ENCODE measurements around the gene ZNF473. TPM values are rescaled to one million over a fixed set of nuclear protein-coding genes. Genes with fewer than 3 reads are reported as not detected.

Gene ZNF473
- total and polyA plus RNA-seq, 2 of the 13 experiments (the other 11 are each of a cell fraction or from before 2014, with no cell fraction given) = 5.8 to 11.9 TPM

DNA sequence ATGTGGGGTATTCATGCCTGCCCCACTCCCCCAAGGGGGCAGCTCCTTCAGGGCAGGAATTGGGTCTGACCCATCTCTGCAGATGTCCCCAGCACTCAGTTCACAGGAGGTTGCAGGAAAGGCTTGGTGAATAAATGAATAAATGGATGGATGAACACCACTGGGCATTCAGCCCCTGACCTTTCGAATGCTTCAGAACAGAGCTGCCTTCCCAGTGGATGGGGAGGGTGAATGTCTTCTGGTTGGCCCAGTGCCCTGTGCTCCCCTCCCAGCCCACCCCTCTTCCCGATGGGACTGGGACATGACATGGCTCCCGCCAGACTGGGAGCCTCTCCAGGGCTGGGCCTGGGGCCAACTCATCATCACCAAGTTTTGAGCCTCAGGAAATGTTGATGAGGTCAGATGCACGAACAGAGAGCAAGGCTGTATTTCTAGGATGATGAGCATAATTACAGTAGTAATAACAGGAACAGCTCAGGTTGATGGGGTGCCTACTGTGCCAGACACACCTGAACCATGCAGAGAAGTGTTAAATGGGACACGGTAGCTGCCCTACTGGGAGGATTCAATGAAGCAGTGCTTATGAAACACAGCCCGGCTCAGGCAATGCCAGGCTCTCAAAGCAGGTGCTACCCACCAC lies 26.3 kb upstream of the ZNF473 start:
- Histone ChIP-seq H3K27me3 (ENCODE audit: control insufficient read depth in 1 of 2, insufficient read depth in 2 of 2, low read length in 2 of 2) (no peaks in the 10 kb centered on the region), H3K9me3 (ENCODE audit: low read length) (no peaks in the 10 kb centered on the region), H3K36me3 (replicated peaks in 1 of 2; ENCODE audit: control insufficient read depth in 1 of 2, insufficient read depth in 2 of 2, low read length in 2 of 2) (peaks cover 29 to 67% of the 10 kb centered on the region in 2 experiments; a peak in 4 of 5 replicates), H4K20me1 (ENCODE audit: insufficient read depth, low read length) (no peaks in the 10 kb centered on the region), H3K27ac (ENCODE audit: extremely low read length, insufficient read depth, low read length) (no peak overlapping the region), H2AFZ (ENCODE audit: low read length) (no peak overlapping the region), H3K79me2 (ENCODE audit: insufficient read depth, low read length) (no peaks in the 10 kb centered on the region), H3K9ac (ENCODE audit: insufficient read depth, low read depth, low read length) (no peak overlapping the region), H3K4me2 (ENCODE audit: low read depth, low read length) (no peak overlapping the region), H3K4me1 (ENCODE audit: insufficient read depth, low read length) (no peaks in the 10 kb centered on the region), H3K4me3 (replicated peaks in 1 of 3; ENCODE audit: insufficient read depth in 1 of 3, low read depth in 2 of 3, low read length in 3 of 3) (no peak overlapping the region)
- ATAC-seq = no peak
- in situ Hi-C loops (cut with HindIII; ENCODE audit: extremely low pct_ligation_motif_present, low pct_unique_long_range_greater_than_20kb) = no loop called here
- FAIRE-seq = no peak
- no peak for DNase-seq (ENCODE audit: low spot score)
- intact Hi-C loops (cut with micrococcal nuclease; ENCODE audit: unreplicated experiment) = no loop called here
- ChIA-PET CTCF (ENCODE audit: low intra/inter-chr PET ratio, low total read pairs) (no interaction called here), POLR2A (no interaction called here)
- no TSS peak for BruUV-seq (replicated peaks)
- WGBS (ENCODE audit: low lambda C conversion rate) = 98% methylated on average over 6 of the region's 6 CpGs
- TF ChIP-seq ZNF678 (CRISPR knock-in tag; IDR thresholded peaks at IDR 0.05) (no peak), SKI (IDR thresholded peaks at IDR 0.05; ENCODE audit: partially characterized antibody) (no peak), ZNF451 (CRISPR knock-in tag; IDR thresholded peaks at IDR 0.05) (no peak), ARID3A (IDR thresholded peaks at IDR 0.05; ENCODE audit: low read depth, low read length) (no peak), MBD4 (IDR thresholded peaks at IDR 0.05; ENCODE audit: borderline replicate concordance, low read length) (no peak), TBX2 (CRISPR knock-in tag; IDR thresholded peaks at IDR 0.05; ENCODE audit: borderline replicate concordance) (no peak), MEF2D (CRISPR knock-in tag; IDR thresholded peaks at IDR 0.05) (no peak), KLF11 (CRISPR knock-in tag; IDR thresholded peaks at IDR 0.05) (no peak), AFF4 (CRISPR knock-in tag; IDR thresholded peaks at IDR 0.05) (no peak), NFIC (IDR thresholded peaks at IDR 0.05; ENCODE audit: low read length) (no peak), RBFOX2 (IDR thresholded peaks at IDR 0.05; ENCODE audit: low read depth, low read length) (no peak), NR2F2 (IDR thresholded peaks at IDR 0.05; ENCODE audit: borderline replicate concordance, low read depth) (no peak)
- TF ChIP-seq, protein P1, sequence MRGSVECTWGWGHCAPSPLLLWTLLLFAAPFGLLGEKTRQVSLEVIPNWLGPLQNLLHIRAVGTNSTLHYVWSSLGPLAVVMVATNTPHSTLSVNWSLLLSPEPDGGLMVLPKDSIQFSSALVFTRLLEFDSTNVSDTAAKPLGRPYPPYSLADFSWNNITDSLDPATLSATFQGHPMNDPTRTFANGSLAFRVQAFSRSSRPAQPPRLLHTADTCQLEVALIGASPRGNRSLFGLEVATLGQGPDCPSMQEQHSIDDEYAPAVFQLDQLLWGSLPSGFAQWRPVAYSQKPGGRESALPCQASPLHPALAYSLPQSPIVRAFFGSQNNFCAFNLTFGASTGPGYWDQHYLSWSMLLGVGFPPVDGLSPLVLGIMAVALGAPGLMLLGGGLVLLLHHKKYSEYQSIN (CRISPR knock-in tag; IDR thresholded peaks at IDR 0.05; ENCODE audit: borderline replicate concordance) = no peak
